HG03442 (cell line): ENCODE data around the gene IL34.
"Not testable (repeated sequence)": the region's sequence is repeated elsewhere in the genome, so short reads cannot be mapped to it uniquely, and the experiment has no call there.

ENCODE experiments used
- ATAC-seq: cut with Tn5 transposase; IDR thresholded peaks from one replicate; pipeline ENCODE4 v1.9.1; 2021; ENCODE audit warnings: mild to moderate bottlenecking, moderate library complexity; ENCODE audit not compliant: unreplicated experiment

The IL34 gene

GRCh38 chr16:70630960-70631745 is 15.2 kb upstream of the IL34 start:
- no peak for ATAC-seq

GRCh38 chr16:70632273-70632672 is 14.1 kb upstream of the IL34 start:
- ATAC-seq, result no peak

- not testable (repeated sequence) for ATAC-seq
These were observed 12.7 kb upstream of the IL34 start for GRCh38 chr16:70633617-70634016.

DNA sequence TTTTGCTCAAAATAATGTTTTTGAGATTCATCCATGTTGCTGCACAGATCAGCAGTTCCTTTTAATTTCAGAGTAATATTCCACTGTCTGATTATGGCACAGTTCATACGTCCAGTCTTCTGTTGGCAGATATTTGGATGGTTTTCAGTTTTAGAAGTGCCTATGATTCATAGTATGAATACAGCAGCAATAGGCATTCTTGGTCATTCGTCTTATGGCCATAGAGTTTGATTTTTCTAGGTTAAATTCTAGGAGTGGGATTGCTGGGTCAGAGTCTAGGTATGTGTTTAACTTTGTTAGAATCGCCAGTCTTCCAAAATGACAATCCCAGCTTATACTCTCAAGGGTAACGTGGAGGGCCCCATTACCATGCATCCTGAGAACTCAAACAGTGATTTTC is 11.5 kb upstream of the IL34 start:
- ATAC-seq, result no peak

DNA sequence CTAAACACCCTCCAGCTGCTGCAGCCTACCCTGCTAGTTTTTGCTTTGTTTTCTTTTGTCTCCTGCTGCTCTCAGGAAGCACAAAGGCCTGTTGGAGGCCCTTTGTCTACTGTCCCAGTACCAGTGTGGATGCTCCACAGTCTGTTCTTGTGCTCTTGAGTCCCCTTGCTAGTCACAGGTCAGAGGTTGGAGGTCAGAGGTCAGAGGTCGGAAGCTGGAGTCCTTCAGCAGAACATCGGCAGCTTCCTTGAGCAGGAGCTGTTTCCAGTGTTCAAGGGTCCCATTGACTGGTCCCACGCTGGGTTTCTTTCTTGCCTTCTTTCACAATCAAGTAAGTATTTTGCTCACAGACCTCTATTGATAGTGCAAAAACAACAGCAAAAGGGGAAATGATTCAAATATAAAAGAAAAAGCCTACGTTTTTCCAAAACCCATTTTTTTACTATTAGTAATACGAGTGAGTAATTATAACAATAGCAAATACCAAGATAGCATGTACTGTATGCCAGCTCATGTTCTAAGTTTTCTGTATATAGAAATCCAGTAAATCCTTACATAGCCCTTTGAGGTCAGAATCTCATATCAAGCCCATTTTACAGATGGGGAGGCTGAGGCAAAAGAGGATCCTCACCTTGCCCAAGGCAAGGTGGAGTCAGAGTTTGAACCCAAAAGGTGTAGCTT is 10.9 kb upstream of the IL34 start:
- ATAC-seq, result no peak

DNA sequence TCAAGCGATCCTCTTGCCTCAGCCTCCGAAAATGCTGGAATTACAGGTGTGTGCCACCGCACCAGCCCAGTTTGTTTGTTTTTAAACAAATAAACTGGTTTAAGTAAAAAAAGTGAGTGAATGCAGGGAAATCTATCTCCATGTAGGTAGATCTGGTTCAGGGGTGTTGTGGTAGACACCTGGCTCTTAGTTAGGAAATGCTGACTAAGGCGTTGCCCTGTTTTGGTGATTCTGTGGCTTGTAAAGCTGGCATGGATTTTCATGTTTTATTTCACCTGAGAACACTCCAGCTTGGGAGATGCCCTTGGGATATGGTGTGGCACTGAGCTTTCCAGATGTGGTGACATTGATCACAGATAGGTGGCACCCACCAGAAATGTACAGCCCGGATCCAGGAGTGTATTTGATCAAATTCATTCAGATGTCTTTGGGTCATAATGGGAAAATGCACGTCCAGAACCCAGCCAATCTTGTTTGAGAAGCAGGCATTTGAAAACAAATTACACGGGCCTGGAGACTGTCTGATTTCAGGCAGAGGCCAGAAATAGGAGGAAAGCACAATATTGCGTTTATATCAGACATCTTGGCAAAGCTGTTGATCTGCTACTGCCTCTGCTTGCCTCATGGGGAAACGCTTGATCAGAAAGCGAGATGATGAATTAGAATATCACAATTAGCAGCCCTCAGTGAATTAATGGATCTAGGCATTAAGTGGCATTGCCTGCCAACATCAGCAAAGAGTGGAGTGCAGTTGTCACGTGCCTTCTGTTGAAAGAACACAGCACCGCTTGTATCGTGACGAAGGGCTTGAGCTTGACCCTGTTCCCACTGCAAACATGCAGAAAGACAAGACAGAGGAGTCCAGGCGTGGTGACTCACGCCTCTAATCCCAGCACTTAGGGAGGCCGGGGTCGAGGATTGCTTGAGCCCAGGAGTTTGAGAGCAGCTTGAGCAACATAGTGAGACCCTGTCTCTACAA is 7.3 kb upstream of the IL34 start:
- no peak for ATAC-seq

DNA sequence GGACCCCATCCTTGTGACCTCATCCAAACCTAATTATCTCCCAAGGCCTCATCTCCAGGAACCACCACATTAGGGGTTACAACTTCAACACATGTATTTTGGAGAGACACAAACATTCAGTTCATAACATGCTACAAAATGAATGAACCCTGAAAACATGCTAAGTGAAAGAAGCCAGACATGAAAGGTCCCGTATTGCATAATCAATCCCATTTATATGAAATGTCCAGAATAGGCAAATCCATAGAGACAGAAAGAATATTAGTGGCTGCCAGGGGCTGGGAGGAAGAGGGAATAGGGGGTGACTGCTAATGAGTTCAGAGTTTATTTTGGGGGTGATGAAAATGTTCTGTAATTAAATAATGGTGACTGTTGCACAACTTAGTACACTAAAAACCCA is 3.7 kb upstream of the IL34 start:
- no peak for ATAC-seq

- not testable (repeated sequence) for ATAC-seq
These were observed 3.1 kb upstream of the IL34 start for GRCh38 chr16:70643264-70643663.

DNA sequence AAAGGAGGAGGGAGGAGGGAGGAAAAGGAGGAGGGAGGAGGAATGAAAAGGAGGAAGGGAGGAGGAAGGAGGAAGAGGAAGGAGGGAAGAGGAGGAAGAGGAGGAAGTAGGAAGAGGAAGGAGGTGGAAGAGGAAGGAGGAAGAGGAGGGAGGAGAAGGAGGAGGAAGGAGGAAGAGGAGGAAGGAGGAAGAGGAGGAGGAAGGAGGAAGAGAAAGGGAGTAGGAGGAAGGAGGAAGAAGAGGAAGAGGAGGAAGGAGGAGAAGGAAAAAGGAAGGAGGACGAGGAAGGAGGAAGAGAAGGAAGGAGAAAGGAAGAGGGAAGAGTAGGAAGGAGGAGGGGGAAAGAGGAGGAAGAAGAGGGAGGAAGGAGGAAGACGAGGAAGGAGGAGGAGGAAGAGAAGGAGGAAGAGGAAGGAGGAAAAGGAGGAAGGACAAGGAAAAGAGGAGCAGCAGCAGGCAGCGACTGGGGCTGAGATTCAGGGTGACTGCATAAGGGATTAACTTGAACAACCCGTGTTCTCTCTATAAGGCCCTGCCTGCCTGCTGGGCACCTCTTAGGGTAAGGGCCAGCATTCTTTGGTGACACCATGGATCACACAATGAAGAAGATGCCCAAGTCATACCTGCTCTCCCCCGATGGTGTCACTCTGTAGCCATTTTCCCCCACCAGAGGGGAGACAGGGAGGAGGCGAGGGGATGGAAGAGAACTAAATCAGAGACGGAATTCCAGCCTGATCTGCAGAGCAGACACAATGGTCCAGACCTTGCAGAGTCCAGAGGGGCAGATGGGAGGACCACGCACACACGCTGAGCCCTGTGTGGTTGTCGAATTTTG is 1.4 kb upstream of the IL34 start:
- no peak for ATAC-seq

DNA sequence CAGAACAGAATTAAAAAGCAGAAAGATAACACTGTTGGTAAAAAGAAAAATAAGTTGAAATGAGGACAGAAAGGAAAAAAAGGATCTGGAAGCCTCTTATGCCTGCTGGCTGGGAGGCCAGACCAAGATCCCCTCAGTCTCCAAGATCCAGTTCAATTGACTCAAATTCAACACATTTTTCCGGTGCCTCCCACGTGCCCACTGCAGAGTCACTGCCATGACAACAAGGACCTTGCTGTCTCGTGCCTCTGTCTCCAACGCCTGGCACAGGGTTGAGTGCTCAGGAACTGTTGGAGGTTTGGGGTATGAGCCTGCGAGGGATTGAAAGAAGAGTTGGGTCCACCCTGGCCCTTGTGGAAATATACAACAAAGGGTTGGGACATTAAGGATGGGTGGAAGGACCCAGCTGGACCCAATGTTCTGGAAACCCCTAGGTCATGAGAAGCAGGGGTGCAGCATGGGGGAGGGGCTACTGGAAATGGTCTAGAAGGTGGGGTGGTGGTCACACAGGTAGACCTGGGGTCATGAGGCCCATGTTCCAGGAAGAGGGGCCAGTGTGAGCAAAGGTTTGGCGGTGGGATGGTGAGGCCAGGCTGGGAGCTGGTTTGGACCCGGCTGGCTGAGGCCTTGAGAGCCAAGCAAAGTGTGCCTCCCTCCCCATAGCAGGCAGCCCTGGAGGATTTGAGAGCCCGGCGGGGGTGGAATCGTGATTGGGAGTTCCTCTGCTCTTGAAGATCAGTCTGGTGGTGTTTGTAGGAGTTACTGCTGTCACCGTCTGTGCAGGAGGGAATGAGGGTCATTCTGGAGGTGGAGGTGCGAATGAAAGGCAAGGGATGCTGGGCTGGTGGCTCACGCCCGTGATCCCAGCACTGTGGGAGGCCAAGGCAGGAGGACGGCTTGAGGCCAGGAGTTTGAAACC is 1.3 kb downstream of the IL34 start:
- no peak for ATAC-seq

GRCh38 chr16:70648606-70649005 is 2.2 kb downstream of the IL34 start:
- ATAC-seq, result no peak

DNA sequence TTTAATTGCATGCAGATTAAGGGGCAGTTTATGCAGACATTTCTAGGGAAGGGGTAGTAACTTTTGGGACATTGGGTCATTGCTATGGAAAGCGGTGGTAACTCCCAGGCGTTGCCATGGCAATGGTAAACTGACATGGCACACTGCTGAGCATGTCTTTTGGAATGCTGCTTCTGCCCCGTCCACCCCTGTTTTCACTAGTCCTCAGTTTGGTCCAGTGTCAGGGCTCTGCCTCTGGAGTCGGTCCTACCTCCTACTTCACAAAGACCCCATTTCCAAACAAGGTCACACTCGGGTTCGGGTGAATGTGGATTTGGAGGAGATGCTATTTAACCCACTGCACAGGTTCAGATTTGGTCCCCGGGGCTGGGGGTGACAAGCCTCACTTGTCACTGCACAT is 2.9 kb downstream of the IL34 start:
- no peak for ATAC-seq

- no peak for ATAC-seq
These were observed 3.9 kb downstream of the IL34 start for GRCh38 chr16:70650216-70650615.

- ATAC-seq, result no peak
These were observed 5.2 kb downstream of the IL34 start for GRCh38 chr16:70651524-70651923.

GRCh38 chr16:70652322-70652721 is 6.0 kb downstream of the IL34 start:
- no peak for ATAC-seq

- ATAC-seq, result no peak
These were observed 7.0 kb downstream of the IL34 start for GRCh38 chr16:70653406-70653805.

- ATAC-seq, result no peak
These were observed 7.7 kb downstream of the IL34 start for GRCh38 chr16:70653809-70654771.

DNA sequence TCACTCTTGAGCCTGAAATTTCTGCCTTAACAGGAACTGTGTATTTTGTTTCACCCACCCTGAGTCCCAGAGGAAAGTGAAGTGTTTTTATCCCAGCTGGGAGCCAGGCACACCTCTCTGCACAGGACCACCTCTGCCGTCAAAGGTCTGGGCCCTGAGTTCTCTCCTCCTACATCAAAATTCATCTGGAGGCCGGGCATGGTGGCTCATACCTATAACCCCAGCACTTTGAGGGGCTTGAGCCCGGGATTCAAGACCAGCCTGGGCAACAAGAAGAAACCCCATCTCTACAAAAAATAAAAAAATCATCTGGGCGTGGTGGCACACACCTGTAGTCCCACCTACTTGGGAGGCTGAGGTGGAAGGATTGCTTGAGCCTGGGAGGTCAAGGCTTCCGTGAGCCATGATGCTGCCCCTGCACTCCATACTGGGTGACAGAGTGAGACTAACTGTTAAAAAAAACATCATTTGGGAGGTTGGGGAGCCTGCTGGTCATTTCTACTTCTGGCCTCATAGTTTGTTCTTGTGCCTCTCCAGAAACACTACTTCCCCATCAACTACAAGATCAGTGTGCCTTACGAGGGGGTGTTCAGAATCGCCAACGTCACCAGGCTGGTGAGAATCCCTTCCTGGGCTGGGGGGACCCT is 9.8 kb downstream of the IL34 start:
- ATAC-seq, result no peak
